Astrocyte (in vitro differentiated cells and primary cell): ENCODE measurements around the gene PRSS22.

Experiments
- EZH2 ChIP-seq: IDR thresholded peaks from 2 replicates; pipeline ENCODE4 v1.6.1; 2012; ENCODE audit warnings: mild to moderate bottlenecking, low read length, inconsistent platforms; ENCODE audit not compliant: insufficient read depth
- TF ChIP-seq, protein P1 (sequence below): IDR thresholded peaks from 2 replicates; pipeline ENCODE4 v1.5.1; 2011; ENCODE audit warnings: low read depth, mild to moderate bottlenecking, inconsistent platforms, low read length, moderate library complexity; ENCODE audit not compliant: insufficient read depth

DNA sequence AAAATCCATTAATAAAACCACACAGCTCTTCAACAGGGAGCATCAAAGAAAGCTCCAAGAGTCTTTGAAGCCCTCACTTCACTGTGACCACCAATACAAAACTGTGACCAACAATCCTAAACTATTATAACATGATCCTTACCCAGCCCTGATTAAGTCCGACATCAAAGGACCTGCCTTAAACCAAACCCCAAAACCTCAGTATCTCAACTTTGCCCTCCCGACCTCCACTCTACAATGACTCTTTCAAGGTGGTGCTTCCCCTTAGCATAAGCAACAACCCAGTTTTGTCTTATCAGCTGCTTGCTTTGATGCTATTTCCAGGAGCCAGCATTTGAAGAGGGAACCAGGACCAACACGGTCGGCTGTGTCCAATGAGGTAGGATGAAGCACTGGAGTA is 8.5 kb upstream of the PRSS22 start:
- TF ChIP-seq, protein P1, sequence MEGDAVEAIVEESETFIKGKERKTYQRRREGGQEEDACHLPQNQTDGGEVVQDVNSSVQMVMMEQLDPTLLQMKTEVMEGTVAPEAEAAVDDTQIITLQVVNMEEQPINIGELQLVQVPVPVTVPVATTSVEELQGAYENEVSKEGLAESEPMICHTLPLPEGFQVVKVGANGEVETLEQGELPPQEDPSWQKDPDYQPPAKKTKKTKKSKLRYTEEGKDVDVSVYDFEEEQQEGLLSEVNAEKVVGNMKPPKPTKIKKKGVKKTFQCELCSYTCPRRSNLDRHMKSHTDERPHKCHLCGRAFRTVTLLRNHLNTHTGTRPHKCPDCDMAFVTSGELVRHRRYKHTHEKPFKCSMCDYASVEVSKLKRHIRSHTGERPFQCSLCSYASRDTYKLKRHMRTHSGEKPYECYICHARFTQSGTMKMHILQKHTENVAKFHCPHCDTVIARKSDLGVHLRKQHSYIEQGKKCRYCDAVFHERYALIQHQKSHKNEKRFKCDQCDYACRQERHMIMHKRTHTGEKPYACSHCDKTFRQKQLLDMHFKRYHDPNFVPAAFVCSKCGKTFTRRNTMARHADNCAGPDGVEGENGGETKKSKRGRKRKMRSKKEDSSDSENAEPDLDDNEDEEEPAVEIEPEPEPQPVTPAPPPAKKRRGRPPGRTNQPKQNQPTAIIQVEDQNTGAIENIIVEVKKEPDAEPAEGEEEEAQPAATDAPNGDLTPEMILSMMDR, result no peak
- TF ChIP-seq EZH2, result no peak
